HEK293 (cell line): ENCODE data around the gene CCBE1.

ENCODE experiments used
- OVOL3 ChIP-seq: fragments of 450-650 bp; formaldehyde crosslinking; IDR thresholded peaks from 2 replicates; pipeline ENCODE4 v1.5.1; 2016; ENCODE audit warnings: missing biosample characterization, missing genetic modification characterization
- SCRT1 ChIP-seq: fragments of 450-650 bp; formaldehyde crosslinking; IDR thresholded peaks from 2 replicates; pipeline ENCODE4 v1.5.1; 2016; ENCODE audit warnings: missing biosample characterization, missing genetic modification characterization, borderline replicate concordance
- YY1 ChIP-seq: fragments of 450-650 bp; formaldehyde crosslinking; IDR thresholded peaks from 2 replicates; pipeline ENCODE4 v1.5.1; 2018; ENCODE audit warnings: missing biosample characterization, missing genetic modification characterization
- ZNF133 ChIP-seq: fragments of 450-650 bp; formaldehyde crosslinking; IDR thresholded peaks from 2 replicates; pipeline ENCODE4 v1.5.1; 2016; ENCODE audit warnings: missing biosample characterization, missing genetic modification characterization
- ZNF140 ChIP-seq: fragments of 450-650 bp; formaldehyde crosslinking; IDR thresholded peaks from 2 replicates; pipeline ENCODE4 v1.5.1; 2016; ENCODE audit warnings: missing biosample characterization, missing genetic modification characterization
- ZNF19 ChIP-seq: fragments of 450-650 bp; formaldehyde crosslinking; IDR thresholded peaks from 2 replicates; pipeline ENCODE4; 2016; ENCODE audit warnings: missing biosample characterization, missing genetic modification characterization, low read depth
- ZNF202 ChIP-seq: fragments of 450-650 bp; formaldehyde crosslinking; IDR thresholded peaks from 2 replicates; pipeline ENCODE4 v1.5.1; 2016; ENCODE audit warnings: missing biosample characterization, missing genetic modification characterization, borderline replicate concordance
- ZNF239 ChIP-seq: fragments of 450-650 bp; formaldehyde crosslinking; IDR thresholded peaks from 2 replicates; pipeline ENCODE4 v1.5.1; 2016; ENCODE audit warnings: missing biosample characterization, missing genetic modification characterization
- ZNF266 ChIP-seq: fragments of 450-650 bp; formaldehyde crosslinking; IDR thresholded peaks from 2 replicates; pipeline ENCODE4 v1.5.1; 2016; ENCODE audit warnings: missing biosample characterization, missing genetic modification characterization, low read depth
- ZNF274 ChIP-seq, 2 experiments: fragments of 200-500 bp in 1 of 2; fragments of 450-650 bp in 1 of 2; sonication (Bioruptor generic) in 1 of 2; formaldehyde crosslinking in 1 of 2; IDR thresholded peaks; 2 replicates each; pipeline versions ENCODE4 v1.5.1 to v1.6.1; 2014 to 2016; ENCODE audit warnings: borderline replicate concordance in 1 of 2, inconsistent platforms in 1 of 2, low read length in 1 of 2, missing biosample characterization in 1 of 2, missing genetic modification characterization in 1 of 2
- ZNF292 ChIP-seq: fragments of 450-650 bp; formaldehyde crosslinking; IDR thresholded peaks from 2 replicates; pipeline ENCODE4 v1.5.1; 2016; ENCODE audit warnings: low read depth, missing biosample characterization, missing genetic modification characterization, borderline replicate concordance
- ZNF354C ChIP-seq: fragments of 450-650 bp; formaldehyde crosslinking; IDR thresholded peaks from 2 replicates; pipeline ENCODE4 v1.5.1; 2016; ENCODE audit warnings: missing biosample characterization, missing genetic modification characterization, low read depth, borderline replicate concordance
- ZNF404 ChIP-seq: fragments of 450-650 bp; formaldehyde crosslinking; IDR thresholded peaks from 2 replicates; pipeline ENCODE4 v1.5.1; 2017; ENCODE audit warnings: missing biosample characterization, missing genetic modification characterization
- ZNF426 ChIP-seq: fragments of 450-650 bp; formaldehyde crosslinking; IDR thresholded peaks from 2 replicates; pipeline ENCODE4 v1.5.1; 2017; ENCODE audit warnings: missing biosample characterization, missing genetic modification characterization, mild to moderate bottlenecking, inconsistent platforms, moderate library complexity
- ZNF433 ChIP-seq: fragments of 450-650 bp; formaldehyde crosslinking; IDR thresholded peaks from 2 replicates; pipeline ENCODE4 v1.5.1; 2016; ENCODE audit warnings: missing biosample characterization, missing genetic modification characterization, low read depth
- ZNF510 ChIP-seq: fragments of 450-650 bp; formaldehyde crosslinking; IDR thresholded peaks from 2 replicates; pipeline ENCODE4 v1.5.1; 2018; ENCODE audit warnings: mild to moderate bottlenecking, missing genetic modification characterization, missing biosample characterization; ENCODE audit not compliant: insufficient replicate concordance
- ZNF530 ChIP-seq: fragments of 450-650 bp; formaldehyde crosslinking; IDR thresholded peaks from 2 replicates; pipeline ENCODE4 v1.5.1; 2016; ENCODE audit warnings: low read depth, missing biosample characterization, missing genetic modification characterization
- ZNF549 ChIP-seq: fragments of 450-650 bp; IDR thresholded peaks from 2 replicates; pipeline ENCODE4 v1.5.1; 2018; ENCODE audit warnings: missing biosample characterization, missing genetic modification characterization, mild to moderate bottlenecking, inconsistent platforms, moderate library complexity
- ZNF623 ChIP-seq: fragments of 450-650 bp; formaldehyde crosslinking; IDR thresholded peaks from 2 replicates; pipeline ENCODE4 v1.5.1; 2016; ENCODE audit warnings: missing biosample characterization, missing genetic modification characterization
- ZNF624 ChIP-seq: fragments of 450-650 bp; formaldehyde crosslinking; IDR thresholded peaks from 2 replicates; pipeline ENCODE4 v1.5.1; 2017; ENCODE audit warnings: missing biosample characterization, missing genetic modification characterization
- ZNF654 ChIP-seq: fragments of 450-650 bp; formaldehyde crosslinking; IDR thresholded peaks from 2 replicates; pipeline ENCODE4 v1.5.1; 2016; ENCODE audit warnings: low read depth, missing biosample characterization, missing genetic modification characterization
- ZNF785 ChIP-seq: fragments of 450-650 bp; formaldehyde crosslinking; IDR thresholded peaks from 2 replicates; pipeline ENCODE4 v1.5.1; 2016; ENCODE audit warnings: missing biosample characterization, missing genetic modification characterization
- ZNF791 ChIP-seq: fragments of 450-650 bp; formaldehyde crosslinking; IDR thresholded peaks from 2 replicates; pipeline ENCODE4 v1.5.1; 2016; ENCODE audit warnings: missing biosample characterization, missing genetic modification characterization
- TF ChIP-seq, protein P1 (sequence below): fragments of 450-650 bp; formaldehyde crosslinking; IDR thresholded peaks from 2 replicates; pipeline ENCODE4 v1.5.1; 2016; ENCODE audit warnings: missing biosample characterization, missing genetic modification characterization
- TF ChIP-seq, protein P2 (sequence below): fragments of 450-650 bp; formaldehyde crosslinking; IDR thresholded peaks from 2 replicates; pipeline ENCODE4 v1.5.1; 2016; ENCODE audit warnings: missing biosample characterization, missing genetic modification characterization, low read depth
- TF ChIP-seq, protein P3 (sequence below): fragments of 450-650 bp; IDR thresholded peaks from 2 replicates; pipeline ENCODE4 v1.5.1; 2018; ENCODE audit warnings: missing biosample characterization, mild to moderate bottlenecking, missing genetic modification characterization
- TF ChIP-seq, protein P4 (sequence below): fragments of 450-650 bp; formaldehyde crosslinking; conservative IDR thresholded peaks from 2 replicates; pipeline ENCODE4 v1.5.1; 2016; ENCODE audit warnings: low read depth, missing biosample characterization, missing genetic modification characterization
- TF ChIP-seq, protein P5 (sequence below): fragments of 450-650 bp; formaldehyde crosslinking; IDR thresholded peaks from 2 replicates; pipeline ENCODE4 v1.5.1; 2016; ENCODE audit warnings: missing biosample characterization, missing genetic modification characterization
- TF ChIP-seq, protein P6 (sequence below): fragments of 450-650 bp; formaldehyde crosslinking; IDR thresholded peaks from 2 replicates; pipeline ENCODE4 v1.5.1; 2017; ENCODE audit warnings: missing biosample characterization, missing genetic modification characterization

The CCBE1 gene

DNA sequence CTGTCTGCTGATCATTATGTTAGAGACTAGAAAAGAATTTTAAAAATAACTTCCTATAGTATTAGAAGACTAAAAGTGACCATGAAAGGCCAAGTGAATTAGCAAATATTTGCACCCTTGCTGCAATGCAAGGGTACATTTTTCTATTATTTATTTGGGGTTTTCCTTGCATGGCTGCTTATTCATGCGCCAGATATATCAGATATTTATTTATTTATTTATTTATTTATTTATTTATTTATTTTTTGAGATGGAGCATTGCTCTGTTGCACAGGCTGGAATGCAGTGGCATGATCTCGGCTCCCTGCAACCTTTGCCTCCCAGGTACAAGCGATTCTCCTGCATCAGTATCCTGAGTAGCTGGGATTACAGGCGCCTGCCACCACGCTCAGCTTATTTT, 211.8 kb downstream of the CCBE1 start (continued):
- TF ChIP-seq ZNF404 (tag by site-specific recombination) (peak; percentile 98), ZNF202 (tag by site-specific recombination) (no peak; the same call in 1 of the 2 replicates), ZNF624 (tag by site-specific recombination) (no peak), ZNF549 (tag by site-specific recombination) (no peak), ZNF623 (peak; percentile 87), SCRT1 (tag by site-specific recombination) (no peak), YY1 (tag by site-specific recombination) (no peak), ZNF426 (tag by site-specific recombination) (peak; percentile 93), ZNF354C (0 out of 2 replicates have a peak, but pooled peaks have one; percentile 22), ZNF133 (tag by site-specific recombination) (no peak), ZNF654 (peak; percentile 46), ZNF274 (IDR thresholded peaks at IDR 0.05; ENCODE audit: low read length) (no peak), ZNF274 (tag by site-specific recombination; IDR thresholded peaks at IDR 0.05; ENCODE audit: borderline replicate concordance) (no peak), ZNF140 (tag by site-specific recombination) (peak; percentile 83), ZNF239 (no peak), ZNF292 (0 out of 2 replicates have a peak, but pooled peaks have one; percentile 66), ZNF433 (tag by site-specific recombination) (peak; percentile 81), ZNF19 (tag by site-specific recombination) (peak; percentile 66; the same call in 1 of the 2 replicates), OVOL3 (tag by site-specific recombination) (no peak), ZNF510 (peak; percentile 81), ZNF785 (tag by site-specific recombination) (no peak), ZNF266 (tag by site-specific recombination) (peak; percentile 91), ZNF530 (tag by site-specific recombination) (0 out of 2 replicates have a peak, but pooled peaks have one; percentile 59), ZNF791 (tag by site-specific recombination) (peak; percentile 81)
- TF ChIP-seq, protein P1, sequence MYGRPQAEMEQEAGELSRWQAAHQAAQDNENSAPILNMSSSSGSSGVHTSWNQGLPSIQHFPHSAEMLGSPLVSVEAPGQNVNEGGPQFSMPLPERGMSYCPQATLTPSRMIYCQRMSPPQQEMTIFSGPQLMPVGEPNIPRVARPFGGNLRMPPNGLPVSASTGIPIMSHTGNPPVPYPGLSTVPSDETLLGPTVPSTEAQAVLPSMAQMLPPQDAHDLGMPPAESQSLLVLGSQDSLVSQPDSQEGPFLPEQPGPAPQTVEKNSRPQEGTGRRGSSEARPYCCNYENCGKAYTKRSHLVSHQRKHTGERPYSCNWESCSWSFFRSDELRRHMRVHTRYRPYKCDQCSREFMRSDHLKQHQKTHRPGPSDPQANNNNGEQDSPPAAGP, result no peak
- TF ChIP-seq, protein P2, sequence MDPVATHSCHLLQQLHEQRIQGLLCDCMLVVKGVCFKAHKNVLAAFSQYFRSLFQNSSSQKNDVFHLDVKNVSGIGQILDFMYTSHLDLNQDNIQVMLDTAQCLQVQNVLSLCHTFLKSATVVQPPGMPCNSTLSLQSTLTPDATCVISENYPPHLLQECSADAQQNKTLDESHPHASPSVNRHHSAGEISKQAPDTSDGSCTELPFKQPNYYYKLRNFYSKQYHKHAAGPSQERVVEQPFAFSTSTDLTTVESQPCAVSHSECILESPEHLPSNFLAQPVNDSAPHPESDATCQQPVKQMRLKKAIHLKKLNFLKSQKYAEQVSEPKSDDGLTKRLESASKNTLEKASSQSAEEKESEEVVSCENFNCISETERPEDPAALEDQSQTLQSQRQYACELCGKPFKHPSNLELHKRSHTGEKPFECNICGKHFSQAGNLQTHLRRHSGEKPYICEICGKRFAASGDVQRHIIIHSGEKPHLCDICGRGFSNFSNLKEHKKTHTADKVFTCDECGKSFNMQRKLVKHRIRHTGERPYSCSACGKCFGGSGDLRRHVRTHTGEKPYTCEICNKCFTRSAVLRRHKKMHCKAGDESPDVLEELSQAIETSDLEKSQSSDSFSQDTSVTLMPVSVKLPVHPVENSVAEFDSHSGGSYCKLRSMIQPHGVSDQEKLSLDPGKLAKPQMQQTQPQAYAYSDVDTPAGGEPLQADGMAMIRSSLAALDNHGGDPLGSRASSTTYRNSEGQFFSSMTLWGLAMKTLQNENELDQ (tag by site-specific recombination), result no peak
- TF ChIP-seq, protein P3, sequence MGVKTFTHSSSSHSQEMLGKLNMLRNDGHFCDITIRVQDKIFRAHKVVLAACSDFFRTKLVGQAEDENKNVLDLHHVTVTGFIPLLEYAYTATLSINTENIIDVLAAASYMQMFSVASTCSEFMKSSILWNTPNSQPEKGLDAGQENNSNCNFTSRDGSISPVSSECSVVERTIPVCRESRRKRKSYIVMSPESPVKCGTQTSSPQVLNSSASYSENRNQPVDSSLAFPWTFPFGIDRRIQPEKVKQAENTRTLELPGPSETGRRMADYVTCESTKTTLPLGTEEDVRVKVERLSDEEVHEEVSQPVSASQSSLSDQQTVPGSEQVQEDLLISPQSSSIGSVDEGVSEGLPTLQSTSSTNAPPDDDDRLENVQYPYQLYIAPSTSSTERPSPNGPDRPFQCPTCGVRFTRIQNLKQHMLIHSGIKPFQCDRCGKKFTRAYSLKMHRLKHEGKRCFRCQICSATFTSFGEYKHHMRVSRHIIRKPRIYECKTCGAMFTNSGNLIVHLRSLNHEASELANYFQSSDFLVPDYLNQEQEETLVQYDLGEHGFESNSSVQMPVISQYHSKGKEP (tag by site-specific recombination), result no peak
- TF ChIP-seq, protein P4, sequence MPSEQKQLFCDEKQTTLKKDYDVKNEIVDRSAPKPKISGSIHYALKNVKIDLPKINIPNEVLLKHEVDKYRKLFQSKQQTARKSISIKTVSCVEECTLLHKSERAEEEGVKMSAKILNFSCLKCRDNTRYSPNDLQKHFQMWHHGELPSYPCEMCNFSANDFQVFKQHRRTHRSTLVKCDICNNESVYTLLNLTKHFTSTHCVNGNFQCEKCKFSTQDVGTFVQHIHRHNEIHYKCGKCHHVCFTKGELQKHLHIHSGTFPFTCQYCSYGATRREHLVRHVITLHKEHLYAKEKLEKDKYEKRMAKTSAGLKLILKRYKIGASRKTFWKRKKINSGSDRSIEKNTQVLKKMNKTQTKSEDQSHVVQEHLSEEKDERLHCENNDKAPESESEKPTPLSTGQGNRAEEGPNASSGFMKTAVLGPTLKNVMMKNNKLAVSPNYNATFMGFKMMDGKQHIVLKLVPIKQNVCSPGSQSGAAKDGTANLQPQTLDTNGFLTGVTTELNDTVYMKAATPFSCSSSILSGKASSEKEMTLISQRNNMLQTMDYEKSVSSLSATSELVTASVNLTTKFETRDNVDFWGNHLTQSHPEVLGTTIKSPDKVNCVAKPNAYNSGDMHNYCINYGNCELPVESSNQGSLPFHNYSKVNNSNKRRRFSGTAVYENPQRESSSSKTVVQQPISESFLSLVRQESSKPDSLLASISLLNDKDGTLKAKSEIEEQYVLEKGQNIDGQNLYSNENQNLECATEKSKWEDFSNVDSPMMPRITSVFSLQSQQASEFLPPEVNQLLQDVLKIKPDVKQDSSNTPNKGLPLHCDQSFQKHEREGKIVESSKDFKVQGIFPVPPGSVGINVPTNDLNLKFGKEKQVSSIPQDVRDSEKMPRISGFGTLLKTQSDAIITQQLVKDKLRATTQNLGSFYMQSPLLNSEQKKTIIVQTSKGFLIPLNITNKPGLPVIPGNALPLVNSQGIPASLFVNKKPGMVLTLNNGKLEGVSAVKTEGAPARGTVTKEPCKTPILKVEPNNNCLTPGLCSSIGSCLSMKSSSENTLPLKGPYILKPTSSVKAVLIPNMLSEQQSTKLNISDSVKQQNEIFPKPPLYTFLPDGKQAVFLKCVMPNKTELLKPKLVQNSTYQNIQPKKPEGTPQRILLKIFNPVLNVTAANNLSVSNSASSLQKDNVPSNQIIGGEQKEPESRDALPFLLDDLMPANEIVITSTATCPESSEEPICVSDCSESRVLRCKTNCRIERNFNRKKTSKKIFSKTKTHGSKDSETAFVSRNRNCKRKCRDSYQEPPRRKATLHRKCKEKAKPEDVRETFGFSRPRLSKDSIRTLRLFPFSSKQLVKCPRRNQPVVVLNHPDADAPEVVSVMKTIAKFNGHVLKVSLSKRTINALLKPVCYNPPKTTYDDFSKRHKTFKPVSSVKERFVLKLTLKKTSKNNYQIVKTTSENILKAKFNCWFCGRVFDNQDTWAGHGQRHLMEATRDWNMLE, result peak; percentile 91
- TF ChIP-seq, protein P5, sequence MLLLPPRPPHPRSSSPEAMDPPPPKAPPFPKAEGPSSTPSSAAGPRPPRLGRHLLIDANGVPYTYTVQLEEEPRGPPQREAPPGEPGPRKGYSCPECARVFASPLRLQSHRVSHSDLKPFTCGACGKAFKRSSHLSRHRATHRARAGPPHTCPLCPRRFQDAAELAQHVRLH (tag by site-specific recombination), result peak; percentile 17; the same call in 1 of the 2 replicates
- TF ChIP-seq, protein P6, sequence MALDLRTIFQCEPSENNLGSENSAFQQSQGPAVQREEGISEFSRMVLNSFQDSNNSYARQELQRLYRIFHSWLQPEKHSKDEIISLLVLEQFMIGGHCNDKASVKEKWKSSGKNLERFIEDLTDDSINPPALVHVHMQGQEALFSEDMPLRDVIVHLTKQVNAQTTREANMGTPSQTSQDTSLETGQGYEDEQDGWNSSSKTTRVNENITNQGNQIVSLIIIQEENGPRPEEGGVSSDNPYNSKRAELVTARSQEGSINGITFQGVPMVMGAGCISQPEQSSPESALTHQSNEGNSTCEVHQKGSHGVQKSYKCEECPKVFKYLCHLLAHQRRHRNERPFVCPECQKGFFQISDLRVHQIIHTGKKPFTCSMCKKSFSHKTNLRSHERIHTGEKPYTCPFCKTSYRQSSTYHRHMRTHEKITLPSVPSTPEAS, result no peak
